Stomach (tissue), 4 donors: ENCODE results near the gene HMG20A.

Source experiments
- CTCF ChIP-seq, 7 experiments: fragments of 450-650 bp in 4 of 7; fragments of 200-600 bp in 3 of 7; sonication (generic) in 3 of 7; IDR thresholded peaks; one replicate each; pipeline ENCODE4 v1.5.1; 2016 to 2019; ENCODE audit warnings: antibody characterized with exemption in 7 of 7, control low read depth in 2 of 7, mild to moderate bottlenecking in 1 of 7
- EP300 ChIP-seq: sonication (generic); formaldehyde crosslinking; IDR thresholded peaks from one replicate; pipeline ENCODE4 v1.6.1; 2017; ENCODE audit warnings: antibody characterized with exemption
- POLR2A ChIP-seq, 4 donors: fragments of 450-650 bp; IDR thresholded peaks; one replicate each; pipeline ENCODE4 v1.6.1; 2016; ENCODE audit warnings: antibody characterized with exemption in 4 of 4, control low read depth in 2 of 4, mild to moderate bottlenecking in 1 of 4, moderate library complexity in 1 of 4
- POLR2AphosphoS5 ChIP-seq, 3 donors: sonication (generic); formaldehyde crosslinking; IDR thresholded peaks; one replicate each; pipeline ENCODE4 v1.6.1; 2016; ENCODE audit warnings: antibody characterized with exemption in 3 of 3

- TF ChIP-seq CTCF (IDR thresholded peaks at IDR 0.05) (no peak), POLR2A (IDR thresholded peaks at IDR 0.05) (no peak), POLR2AphosphoS5 (IDR thresholded peaks at IDR 0.05) (no peak), EP300 (no peak)
These were observed 62.9 kb downstream of the HMG20A start for GRCh38 chr15:77483425-77484140.
